Esophagus muscularis mucosa (tissue), 4 donors: ENCODE measurements around the gene TMSB15B. TPM values are rescaled to one million over a fixed set of nuclear protein-coding genes. Genes with fewer than 3 reads are reported as not detected.
"Not testable (repeated sequence)": the region's sequence is repeated elsewhere in the genome, so short reads cannot be mapped to it uniquely, and the experiment has no call there.

Experiments used
- DNase-seq: peaks from one replicate; pipeline ENCODE4 v3.0.0-alpha.2; 2017; ENCODE audit errors: extremely low spot score
- H3K27ac ChIP-seq, 4 donors: fragments of 200-600 bp; sonication (generic); replicated peaks in 1 of 4; 1 replicate in 3 of 4; 2 replicates in 1 of 4; pipeline ENCODE4 v1.5.1; 2016 to 2019; ENCODE audit warnings: mild to moderate bottlenecking in 1 of 4
- H3K27me3 ChIP-seq, 4 donors: fragments of 200-600 bp; sonication (generic); one replicate each; pipeline versions ENCODE4 v1.5.1 to v1.6.0; 2016 to 2019
- H3K36me3 ChIP-seq, 4 donors: fragments of 200-600 bp; sonication (generic); one replicate each; pipeline ENCODE4 v1.5.1; 2016 to 2019
- H3K4me1 ChIP-seq, 4 donors: fragments of 200-600 bp; sonication (generic); one replicate each; pipeline ENCODE4 v1.5.1; 2016 to 2019
- H3K4me3 ChIP-seq, 4 donors: fragments of 200-600 bp; sonication (generic); 1 replicate in 2 of 4; 2 replicates in 2 of 4; pipeline ENCODE4 v1.5.1; 2016 to 2019; ENCODE audit warnings: mild to moderate bottlenecking in 4 of 4, moderate library complexity in 1 of 4
- H3K9me3 ChIP-seq, 4 donors: fragments of 200-600 bp; sonication (generic); 1 replicate in 3 of 4; 2 replicates in 1 of 4; pipeline ENCODE4 v1.5.1; 2016 to 2019
- CTCF ChIP-seq, 3 experiments: fragments of 200-600 bp in 2 of 3; fragments of 450-650 bp in 1 of 3; sonication (generic) in 2 of 3; IDR thresholded peaks; one replicate each; pipeline ENCODE4 v1.5.1; 2017 to 2019; ENCODE audit warnings: antibody characterized with exemption in 3 of 3, mild to moderate bottlenecking in 2 of 3, moderate library complexity in 1 of 3
- EP300 ChIP-seq: sonication (generic); formaldehyde crosslinking; IDR thresholded peaks from one replicate; pipeline ENCODE4 v1.6.1; 2017; ENCODE audit warnings: antibody characterized with exemption
- POLR2A ChIP-seq: fragments of 450-650 bp; IDR thresholded peaks from one replicate; pipeline ENCODE4 v1.6.1; 2017; ENCODE audit warnings: antibody characterized with exemption, moderate library complexity, mild to moderate bottlenecking, low read depth
- POLR2AphosphoS5 ChIP-seq, 2 donors: sonication (generic); formaldehyde crosslinking; IDR thresholded peaks; one replicate each; pipeline ENCODE4 v1.6.1; 2017; ENCODE audit warnings: antibody characterized with exemption in 2 of 2
- WGBS: methylation state at CpG from one replicate; pipeline ENCODE4 v1.1.5; 2018; 5-methylcytosine and 5-hydroxymethylcytosine counted together
- intact Hi-C: fragments of 100-400 bp; cut with DNase I; formaldehyde crosslinking; loops from one replicate; pipeline ENCODE4 v1.15.1; 2023
- total RNA-seq, 4 donors: library from RNA; depleted of rRNA; stranded (reverse); fragments of >200 nt; gene quantifications; one replicate each; pipeline versions ENCODE4 v1.1.0 to v1.2.1, GENCODE V29; 2016

Gene TMSB15B
- total RNA-seq, 4 donors from 2014 or later, result 3.6 to 10.8 (median 5.1) TPM

GRCh38 chrX:104008831-104009230, 46.4 kb downstream of the TMSB15B start:
- H3K9me3 ChIP-seq, result no peaks in the 10 kb centered on the region
- intact Hi-C loops, result no loop called here
- peaks cover 0 to 5% (median 0%) of the 10 kb centered on the region in 4 donors for H3K27me3 ChIP-seq
- no peaks in the 10 kb centered on the region for H3K4me1 ChIP-seq
- DNase-seq, result no peak
- H3K27ac ChIP-seq, result no peak overlapping the region
- WGBS, result 58% methylated on average over 5 of the region's 5 CpGs
- H3K4me3 ChIP-seq, result no peak overlapping the region
- H3K36me3 ChIP-seq, result no peaks in the 10 kb centered on the region
- TF ChIP-seq POLR2A (no peak), CTCF (IDR thresholded peaks at IDR 0.05) (no peak), POLR2AphosphoS5 (IDR thresholded peaks at IDR 0.05) (no peak), EP300 (no peak)

GRCh38 chrX:104013158-104013557, 50.7 kb downstream of the TMSB15B start:
- DNase-seq, result no peak
- intact Hi-C loops, result no loop called here
- H3K4me1 ChIP-seq, result no peaks in the 10 kb centered on the region
- H3K9me3 ChIP-seq, result no peaks in the 10 kb centered on the region
- no peak overlapping the region for H3K27ac ChIP-seq
- no peak overlapping the region for H3K4me3 ChIP-seq
- no peaks in the 10 kb centered on the region for H3K36me3 ChIP-seq
- 91% methylated on average over 17 of the region's 24 CpGs for WGBS
- TF ChIP-seq POLR2AphosphoS5 (IDR thresholded peaks at IDR 0.05) (no peak), POLR2A (no peak), EP300 (no peak), CTCF (IDR thresholded peaks at IDR 0.05) (no peak)
- no peaks in the 10 kb centered on the region for H3K27me3 ChIP-seq

GRCh38 chrX:104013606-104014005, 51.2 kb downstream of the TMSB15B start, which contains the start of gene H2BW1:
Gene H2BW1 (minus strand): TSS chrX:104013708. CDS start chrX:104013576, 132 bp downstream.
- no peaks in the 10 kb centered on the region for H3K27me3 ChIP-seq

GRCh38 chrX:104015576-104015975, 53.1 kb downstream of the TMSB15B start:
- H3K27me3 ChIP-seq, H3K4me3 ChIP-seq, intact Hi-C loops, H3K9me3 ChIP-seq, H3K4me1 ChIP-seq, H3K27ac ChIP-seq, DNase-seq, H3K36me3 ChIP-seq: not testable (repeated sequence)
- 71% methylated on average over 8 of the region's 8 CpGs for WGBS

More at GRCh38 chrX:104013606-104014005, 51.2 kb downstream of the TMSB15B start, which contains the start of gene H2BW1:
- TF ChIP-seq CTCF (IDR thresholded peaks at IDR 0.05), result no peak
- TF ChIP-seq POLR2A, result no peak
- TF ChIP-seq POLR2AphosphoS5 (IDR thresholded peaks at IDR 0.05), result no peak
- no peak for TF ChIP-seq EP300
- no peaks in the 10 kb centered on the region for H3K4me1 ChIP-seq
- intact Hi-C loops, result no loop called here
- WGBS, result 80% methylated on average over 17 of the region's 20 CpGs
- H3K36me3 ChIP-seq, result no peaks in the 10 kb centered on the region
- no peak within 1 kb of the TSS for H3K4me3 ChIP-seq
- no peak within 1 kb of the TSS for H3K27ac ChIP-seq
- no peaks in the 10 kb centered on the region for H3K9me3 ChIP-seq
- no peak for DNase-seq

Other genes with a start within 250 kb of the TMSB15B start
- gene PLP1, start 185.8 kb upstream of the TMSB15B start, total RNA-seq, result 10 to 100 TPM; 27.5 to 52.3 (median 37.8) TPM
- 10 to 100 TPM in 3 of 4 donors, 1 to 10 TPM in 1; 8.9 to 13.6 (median 11.1) TPM for gene RAB9B, start 130.4 kb upstream of the TMSB15B start, total RNA-seq
- not detected for gene H2BW1, start 51.1 kb downstream of the TMSB15B start, total RNA-seq
- gene H2BW2, start 77.3 kb downstream of the TMSB15B start, total RNA-seq, result not detected
- gene TMSB15C, start 113.6 kb downstream of the TMSB15B start, total RNA-seq, result 1 to 10 TPM in 2 of 4 donors, under 1 TPM in 2; 0.83 to 2.1 (median 1.1) TPM
- 10 to 100 TPM in 1 of 4 donors, 1 to 10 TPM in 3; 1.5 to 12.3 (median 3.7) TPM for gene ZCCHC18, start 149.9 kb downstream of the TMSB15B start, total RNA-seq
- 10 to 100 TPM; 23.9 to 28.8 (median 24.8) TPM for gene SLC25A53, start 194.4 kb downstream of the TMSB15B start, total RNA-seq
- 10 to 100 TPM; 19.9 to 25.6 (median 21.0) TPM for gene FAM199X, start 203.8 kb downstream of the TMSB15B start, total RNA-seq